ENCODE results near the gene MFGE8. TPM values are rescaled to one million over a fixed set of nuclear protein-coding genes. Genes with fewer than 3 reads are reported as not detected.
A peak's percentile ranks its signal among the peaks of the same experiment; 100 is the strongest.
"Not testable (repeated sequence)": the region's sequence is repeated elsewhere in the genome, so short reads cannot be mapped to it uniquely, and the experiment has no call there.

The MFGE8 gene, protein sequence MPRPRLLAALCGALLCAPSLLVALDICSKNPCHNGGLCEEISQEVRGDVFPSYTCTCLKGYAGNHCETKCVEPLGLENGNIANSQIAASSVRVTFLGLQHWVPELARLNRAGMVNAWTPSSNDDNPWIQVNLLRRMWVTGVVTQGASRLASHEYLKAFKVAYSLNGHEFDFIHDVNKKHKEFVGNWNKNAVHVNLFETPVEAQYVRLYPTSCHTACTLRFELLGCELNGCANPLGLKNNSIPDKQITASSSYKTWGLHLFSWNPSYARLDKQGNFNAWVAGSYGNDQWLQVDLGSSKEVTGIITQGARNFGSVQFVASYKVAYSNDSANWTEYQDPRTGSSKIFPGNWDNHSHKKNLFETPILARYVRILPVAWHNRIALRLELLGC
- total RNA-seq = 10 to 100 TPM; 33.1 to 37.8 TPM

DNA sequence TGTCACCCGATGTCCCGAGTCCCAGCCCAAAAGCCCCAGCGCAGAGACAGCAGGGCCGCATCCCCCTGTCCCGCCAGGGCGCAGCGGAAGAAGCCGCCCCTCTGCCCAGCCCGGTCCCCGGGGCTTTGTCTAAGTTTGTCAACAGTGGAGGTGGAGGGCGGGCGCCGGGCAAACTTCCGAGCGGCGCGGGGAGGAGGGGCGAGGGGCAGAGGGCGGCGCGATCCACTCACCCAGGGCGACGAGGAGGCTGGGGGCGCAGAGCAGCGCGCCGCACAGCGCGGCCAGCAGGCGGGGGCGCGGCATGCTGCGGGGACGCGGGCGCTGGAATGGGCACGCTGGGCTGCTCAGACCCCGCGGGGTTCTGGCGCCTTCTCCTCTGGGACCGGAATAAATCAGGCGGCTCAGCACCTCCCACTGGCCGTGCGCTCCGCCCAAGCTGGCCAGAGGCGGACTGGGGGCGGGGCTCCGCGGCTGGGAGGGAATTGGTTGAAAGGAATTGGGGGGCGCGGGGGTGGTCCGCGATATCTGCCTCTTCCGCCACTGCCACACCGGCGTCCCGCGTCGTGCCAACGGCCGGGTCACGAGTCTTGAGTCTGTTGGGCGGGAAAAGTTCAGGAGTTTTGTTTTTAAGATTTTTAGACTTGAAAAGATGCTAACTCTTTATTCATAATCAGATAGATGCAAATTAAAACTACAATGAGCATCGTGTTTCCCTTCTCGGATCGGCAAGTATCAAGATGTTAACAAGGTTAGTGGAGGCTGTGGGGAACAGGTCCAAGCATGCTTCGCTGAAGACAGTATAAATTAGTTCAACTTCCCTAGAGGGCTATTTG is at the start of gene MFGE8:
Gene MFGE8, minus strand, starts transcription at position 363 of the 833 bp plus-strand sequence. Its CDS starts 60 bp downstream, at position 303.
- no peaks in the 10 kb centered on the region for H3K9me3 Mint-ChIP-seq
- H3K4me3 Mint-ChIP-seq = peak within 1 kb of the TSS; percentile 88
- peaks cover 5% of the 10 kb centered on the region for H3K27me3 Mint-ChIP-seq
- peaks cover 26% of the 10 kb centered on the region for H3K4me1 Mint-ChIP-seq
- peaks cover 2% of the 10 kb centered on the region for H3K36me3 Mint-ChIP-seq
- DNase-seq = peak; percentile 83
- peak within 1 kb of the TSS; percentile 90 for H3K27ac Mint-ChIP-seq

DNA sequence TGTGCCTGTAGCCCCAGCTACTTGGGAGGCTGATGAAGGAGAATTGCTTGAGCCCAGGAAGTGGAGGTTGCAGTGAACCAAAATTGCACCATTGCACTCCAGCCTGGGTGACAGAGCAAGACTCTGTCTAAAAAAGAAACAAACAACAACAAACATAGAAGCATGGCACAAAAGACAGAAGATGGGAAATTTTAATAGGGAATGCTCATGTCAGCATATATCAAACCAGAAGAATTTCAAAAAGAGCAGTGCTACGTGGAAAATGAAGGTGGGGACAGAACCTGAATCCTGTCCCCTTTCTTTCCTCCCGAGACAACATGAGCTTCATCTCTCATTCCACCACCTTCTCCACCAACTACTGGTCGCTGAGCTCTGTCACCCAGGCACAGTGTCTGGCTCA is 46.3 kb upstream of the MFGE8 start:
- DNase-seq = no peak
- Mint-ChIP-seq H3K27ac (no peak overlapping the region), H3K4me3 (no peak overlapping the region), H3K27me3 (no peaks in the 10 kb centered on the region), H3K36me3 (peaks cover 3% of the 10 kb centered on the region), H3K9me3 (peaks cover 10% of the 10 kb centered on the region), H3K4me1 (no peaks in the 10 kb centered on the region)

DNA sequence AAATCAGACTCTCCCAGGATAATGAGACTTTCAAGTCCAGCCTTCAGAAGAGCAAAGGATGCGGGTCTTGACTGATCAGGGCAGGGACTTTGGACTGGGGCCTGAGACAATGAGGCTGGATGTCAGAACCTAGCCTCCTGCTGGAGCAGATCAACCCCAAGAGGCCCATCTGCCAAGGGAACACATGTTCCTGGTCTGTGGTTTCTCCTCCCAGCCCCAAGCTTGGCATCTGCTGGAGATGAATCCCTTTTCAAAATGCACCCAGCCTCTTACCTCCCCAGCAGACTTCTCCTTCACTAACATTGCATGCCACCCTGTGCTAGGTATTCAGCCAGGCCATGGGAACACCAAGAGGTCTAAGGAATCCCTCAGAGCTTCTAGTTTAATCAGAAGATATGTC is 43.7 kb upstream of the MFGE8 start:
- Mint-ChIP-seq H3K36me3 (no peaks in the 10 kb centered on the region), H3K27ac (no peak overlapping the region), H3K27me3 (no peaks in the 10 kb centered on the region), H3K9me3 (no peaks in the 10 kb centered on the region), H3K4me1 (no peaks in the 10 kb centered on the region), H3K4me3 (no peak overlapping the region)
- DNase-seq = no peak

DNA sequence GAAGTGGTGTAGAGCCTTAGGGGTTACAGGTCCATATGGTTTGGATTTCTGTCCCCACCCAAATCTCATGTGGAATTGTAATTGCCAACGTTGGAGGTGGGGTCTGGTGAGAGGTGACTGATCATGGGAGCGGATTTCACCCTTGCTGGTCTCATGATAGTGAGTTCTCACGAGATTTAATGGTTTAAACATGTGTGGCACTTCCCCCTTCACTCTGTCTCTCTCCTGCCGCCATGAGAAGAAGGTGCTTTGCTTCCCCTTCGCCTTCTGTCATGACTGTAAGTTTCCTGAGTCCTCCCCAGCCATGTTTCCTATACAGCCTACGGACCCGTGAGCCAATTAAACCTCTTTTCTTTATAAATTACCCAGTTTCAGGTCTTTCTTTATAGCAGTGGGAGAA is 43.1 kb upstream of the MFGE8 start:
- Mint-ChIP-seq H3K27me3 (no peaks in the 10 kb centered on the region), H3K4me1 (no peaks in the 10 kb centered on the region), H3K9me3 (peaks cover 1% of the 10 kb centered on the region), H3K27ac (no peak overlapping the region), H3K36me3 (no peaks in the 10 kb centered on the region), H3K4me3 (no peak overlapping the region)
- no peak for DNase-seq

DNA sequence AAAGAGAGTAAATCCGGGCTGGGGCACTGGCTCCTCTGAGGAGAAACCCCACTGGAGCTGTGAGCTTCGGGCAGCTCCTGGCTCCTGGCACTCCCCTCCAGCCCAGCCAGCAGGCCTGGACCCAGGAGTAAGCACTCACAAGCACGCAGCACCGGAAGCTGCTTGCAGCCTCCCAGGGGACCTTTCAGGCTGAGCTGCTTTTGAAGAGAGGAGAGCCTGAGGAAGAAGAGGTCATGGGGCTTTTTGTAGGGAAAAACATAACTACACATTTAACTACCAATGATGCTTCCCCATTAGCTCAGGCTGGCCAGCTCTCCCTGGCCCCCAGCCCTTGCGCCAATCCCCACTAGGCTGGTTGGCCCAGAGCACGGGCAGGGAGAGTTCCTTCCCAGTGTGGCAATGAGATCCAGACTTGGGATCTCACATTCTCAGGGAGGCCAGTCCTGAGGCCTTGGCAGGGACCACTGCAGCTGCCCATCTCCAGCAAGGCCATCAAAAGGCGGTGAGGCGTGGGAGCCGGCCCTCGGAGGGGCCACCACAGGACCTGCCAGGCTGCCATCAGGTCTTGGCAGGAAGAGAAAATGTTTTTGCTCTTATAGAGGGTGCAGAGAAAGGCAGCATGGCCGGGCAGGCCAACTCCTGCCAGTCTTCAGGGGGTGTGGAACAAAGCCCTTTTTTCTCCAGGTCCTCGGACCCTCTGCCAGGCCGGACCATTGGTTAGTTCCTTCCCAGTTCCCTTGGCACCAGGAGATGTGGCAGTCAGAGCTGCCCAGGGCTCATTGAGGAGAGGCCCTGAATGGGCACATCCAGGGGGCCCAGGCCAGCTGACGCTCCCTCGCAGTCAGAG is 41.5 kb upstream of the MFGE8 start:
- DNase-seq = no peak
- peaks cover 1% of the 10 kb centered on the region for H3K9me3 Mint-ChIP-seq
- no peaks in the 10 kb centered on the region for H3K36me3 Mint-ChIP-seq
- H3K4me3 Mint-ChIP-seq = no peak overlapping the region
- peaks cover 3% of the 10 kb centered on the region for H3K4me1 Mint-ChIP-seq
- H3K27me3 Mint-ChIP-seq = no peaks in the 10 kb centered on the region
- H3K27ac Mint-ChIP-seq = no peak overlapping the region

DNA sequence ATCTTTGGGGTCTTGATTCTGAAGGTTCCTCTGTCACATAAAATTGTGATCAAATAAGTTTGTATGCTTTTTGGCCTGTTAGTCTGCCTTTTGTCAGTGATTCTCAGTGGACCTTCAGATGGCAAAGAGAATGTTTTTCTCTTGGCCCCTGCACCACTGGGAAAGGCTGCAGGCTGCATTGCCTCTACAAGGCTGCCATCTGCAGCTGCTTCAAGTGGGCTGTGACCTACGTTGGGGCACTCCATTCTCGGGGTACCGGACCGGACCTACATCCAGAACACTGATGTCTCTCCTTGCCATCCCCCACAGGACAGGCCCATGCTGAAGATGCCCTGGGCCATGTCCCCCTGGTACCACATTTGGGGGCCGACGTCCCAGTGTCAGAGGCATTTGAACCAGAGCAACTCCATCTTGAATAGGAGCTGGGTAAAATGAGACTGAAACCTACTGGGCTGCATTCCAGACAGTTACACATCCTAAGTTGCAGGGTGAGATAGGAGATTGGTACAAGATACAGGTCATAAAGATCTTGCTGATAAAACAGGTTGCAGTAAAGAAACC is 37.5 kb upstream of the MFGE8 start:
- no peaks in the 10 kb centered on the region for H3K36me3 Mint-ChIP-seq
- no peaks in the 10 kb centered on the region for H3K27me3 Mint-ChIP-seq
- peaks cover 1% of the 10 kb centered on the region for H3K9me3 Mint-ChIP-seq
- no peak for DNase-seq
- H3K4me3 Mint-ChIP-seq = no peak overlapping the region
- no peak overlapping the region for H3K27ac Mint-ChIP-seq
- peaks cover 3% of the 10 kb centered on the region for H3K4me1 Mint-ChIP-seq

DNA sequence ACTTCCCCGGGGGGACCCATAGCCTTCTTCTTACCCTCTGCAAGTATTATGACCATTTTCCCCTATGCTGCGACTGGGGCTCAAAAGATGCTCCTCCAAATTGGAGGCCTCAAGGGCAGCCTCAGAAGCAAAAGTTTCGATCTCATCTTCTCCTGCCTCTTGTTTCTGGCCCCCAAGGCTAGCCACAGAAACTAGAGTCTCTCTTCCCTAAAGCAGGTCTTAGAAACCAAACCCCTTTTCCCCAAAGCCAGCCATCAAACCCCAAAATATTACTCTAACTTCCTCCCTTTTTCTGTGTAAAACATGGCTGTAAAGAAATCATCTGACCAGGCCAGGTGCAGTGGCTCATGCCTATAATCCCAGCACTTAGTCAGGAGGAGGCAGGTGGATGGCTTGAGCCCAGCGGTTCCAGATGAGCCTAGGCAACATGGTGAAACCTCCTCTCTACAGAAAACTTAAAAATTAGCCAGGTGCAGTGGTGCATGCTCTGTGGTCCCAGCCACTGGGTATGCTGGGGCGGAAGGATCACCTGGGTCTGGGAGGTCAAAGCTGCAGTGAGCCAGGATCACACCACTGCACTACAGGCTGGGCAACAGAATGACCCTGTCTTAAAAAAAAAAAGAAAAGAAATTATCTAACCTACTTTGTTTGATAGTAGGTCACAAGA is 36.7 kb upstream of the MFGE8 start:
- Mint-ChIP-seq H3K9me3 (peaks cover 1% of the 10 kb centered on the region), H3K27ac (no peak overlapping the region), H3K27me3 (no peaks in the 10 kb centered on the region)

DNA sequence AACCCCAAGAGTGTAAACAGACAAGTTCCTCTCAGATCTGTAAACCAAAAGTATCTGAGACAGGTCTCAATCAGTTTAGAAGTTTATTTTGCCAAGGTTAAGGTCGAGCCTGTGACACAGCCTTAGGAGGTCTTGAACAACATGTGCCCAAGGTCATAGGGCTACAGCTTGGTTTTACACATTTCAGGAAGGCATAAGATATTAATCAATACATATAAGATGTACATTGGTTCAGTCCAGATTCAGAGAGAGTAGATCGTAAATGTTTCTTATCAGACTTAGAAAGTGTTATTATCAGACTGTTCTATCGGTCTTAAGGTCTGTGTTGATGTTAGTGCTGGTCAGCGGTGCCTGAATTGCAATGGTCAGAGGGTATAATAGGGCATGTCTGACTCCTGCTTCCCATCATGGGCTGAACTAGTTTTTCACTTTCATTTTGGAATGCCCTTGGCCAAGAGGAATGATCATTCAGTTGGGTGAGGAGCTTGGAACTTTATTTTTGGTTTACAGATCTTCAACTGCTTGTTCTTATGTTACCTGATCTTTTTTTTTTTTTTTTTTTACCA is 27.0 kb upstream of the MFGE8 start:
- no peak for DNase-seq
- no peaks in the 10 kb centered on the region for H3K36me3 Mint-ChIP-seq
- H3K27me3 Mint-ChIP-seq = no peaks in the 10 kb centered on the region
- H3K4me1 Mint-ChIP-seq = peaks cover 2% of the 10 kb centered on the region
- H3K27ac Mint-ChIP-seq = no peak overlapping the region
- H3K4me3 Mint-ChIP-seq = no peak overlapping the region
- H3K9me3 Mint-ChIP-seq = no peaks in the 10 kb centered on the region

More for the DNA sequence above, 36.7 kb upstream of the MFGE8 start:
- Mint-ChIP-seq H3K4me3 (no peak overlapping the region), H3K4me1 (peaks cover 3% of the 10 kb centered on the region), H3K36me3 (no peaks in the 10 kb centered on the region)
- DNase-seq = no peak

DNA sequence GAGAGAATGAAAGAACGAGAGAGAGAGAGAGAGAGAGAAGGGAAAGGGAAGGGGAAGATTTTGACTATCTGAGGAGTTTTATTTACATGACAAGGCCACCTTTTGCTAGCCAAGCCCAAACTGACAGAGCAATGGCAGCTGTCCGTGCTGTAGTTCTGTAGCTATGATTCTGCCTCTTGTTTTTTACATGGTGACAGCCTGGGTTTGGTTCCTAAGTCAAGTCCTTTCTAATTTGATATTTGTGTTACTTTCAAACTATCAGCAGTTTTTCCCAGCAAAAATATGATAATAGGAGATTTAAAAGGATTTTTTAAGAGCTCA is 26.3 kb upstream of the MFGE8 start:
- H3K27ac Mint-ChIP-seq = no peak overlapping the region
- no peaks in the 10 kb centered on the region for H3K36me3 Mint-ChIP-seq
- no peaks in the 10 kb centered on the region for H3K27me3 Mint-ChIP-seq
- no peaks in the 10 kb centered on the region for H3K9me3 Mint-ChIP-seq
- H3K4me3 Mint-ChIP-seq = no peak overlapping the region
- H3K4me1 Mint-ChIP-seq = peaks cover 2% of the 10 kb centered on the region
- DNase-seq = no peak

DNA sequence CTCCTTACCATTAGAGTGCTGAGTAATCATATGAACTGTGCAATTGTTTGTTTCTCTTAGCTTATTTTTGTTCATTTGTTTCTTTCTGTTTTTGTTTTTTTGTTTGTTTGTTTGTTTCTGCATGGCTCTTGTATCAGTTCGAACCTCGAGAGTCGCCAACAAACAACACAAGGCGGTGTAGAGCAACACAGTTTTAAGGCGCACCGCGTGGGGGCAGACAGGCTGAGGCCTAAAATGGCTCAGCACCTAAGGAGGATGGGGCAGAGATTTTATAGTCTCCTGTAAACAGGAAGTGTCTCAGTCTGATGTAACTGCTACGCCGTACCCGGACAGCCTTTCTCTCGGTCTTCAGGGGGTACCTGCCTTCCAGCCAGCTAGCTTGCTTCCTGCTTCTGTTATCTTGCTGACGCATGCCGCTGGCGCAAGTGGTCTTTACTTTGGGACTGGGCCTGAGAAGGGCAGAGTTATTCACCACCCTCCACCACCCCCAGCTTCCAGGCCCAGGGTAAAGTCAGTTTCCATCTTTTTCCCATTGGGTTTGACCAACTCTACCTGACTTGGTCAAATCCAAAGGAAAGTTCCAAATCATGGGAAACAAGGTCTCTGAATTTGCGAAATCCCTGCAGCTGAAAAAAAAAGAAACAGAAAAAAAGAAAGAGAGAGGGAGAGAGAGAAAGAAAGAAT is 25.8 kb upstream of the MFGE8 start:
- Mint-ChIP-seq H3K9me3 (no peaks in the 10 kb centered on the region), H3K27ac (no peak overlapping the region), H3K4me1 (peaks cover 2% of the 10 kb centered on the region), H3K4me3 (no peak overlapping the region), H3K36me3 (no peaks in the 10 kb centered on the region), H3K27me3 (peaks cover under 1% of the 10 kb centered on the region)
- DNase-seq = no peak

DNA sequence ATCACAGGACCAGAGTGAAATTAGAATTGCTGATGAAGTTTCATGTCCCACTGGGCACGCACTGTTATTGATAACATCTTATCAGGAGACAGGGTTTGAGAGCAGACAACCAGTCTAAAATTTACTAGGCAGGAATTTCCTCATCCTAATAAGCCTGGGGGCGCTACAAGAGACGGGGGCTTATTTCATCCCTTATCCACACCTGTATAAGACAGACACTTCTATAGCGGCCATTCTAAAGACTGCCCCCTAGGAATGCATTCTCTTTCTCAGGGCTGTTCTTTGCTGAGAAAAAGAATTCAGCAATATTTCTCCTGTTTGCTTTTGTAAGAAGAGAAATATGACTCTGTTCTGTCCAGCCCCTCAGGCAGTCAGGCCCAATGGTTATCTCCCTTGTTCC is 21.3 kb upstream of the MFGE8 start:
- H3K4me1 Mint-ChIP-seq, H3K9me3 Mint-ChIP-seq, DNase-seq, H3K27me3 Mint-ChIP-seq, H3K4me3 Mint-ChIP-seq, H3K36me3 Mint-ChIP-seq, H3K27ac Mint-ChIP-seq: not testable (repeated sequence)

DNA sequence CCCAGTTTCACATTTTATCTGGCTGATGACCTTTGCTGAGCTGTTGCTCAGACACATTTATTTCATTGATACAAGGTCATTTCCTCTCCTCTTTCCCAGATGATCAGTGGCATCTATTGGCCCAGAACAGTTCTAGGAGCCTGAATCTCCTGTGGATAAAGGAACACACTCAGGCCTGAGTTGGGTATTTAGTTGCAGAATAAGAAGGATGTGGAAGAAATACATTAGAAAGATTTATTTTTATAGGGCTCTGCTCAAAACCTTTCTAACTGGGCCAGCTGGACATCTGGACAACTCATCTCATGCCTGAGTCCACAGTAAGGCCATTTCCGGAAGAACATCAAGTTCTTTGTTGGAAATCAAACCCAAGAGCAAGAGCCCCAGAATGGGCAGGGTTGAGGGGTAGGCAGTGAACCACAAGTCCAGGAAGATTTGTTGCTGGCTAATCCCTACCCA is 19.7 kb upstream of the MFGE8 start:
- Mint-ChIP-seq H3K27ac (no peak overlapping the region), H3K36me3 (no peaks in the 10 kb centered on the region), H3K4me1 (no peaks in the 10 kb centered on the region), H3K9me3 (peaks cover 2% of the 10 kb centered on the region), H3K4me3 (no peak overlapping the region), H3K27me3 (peaks cover 5% of the 10 kb centered on the region)
- no peak for DNase-seq

DNA sequence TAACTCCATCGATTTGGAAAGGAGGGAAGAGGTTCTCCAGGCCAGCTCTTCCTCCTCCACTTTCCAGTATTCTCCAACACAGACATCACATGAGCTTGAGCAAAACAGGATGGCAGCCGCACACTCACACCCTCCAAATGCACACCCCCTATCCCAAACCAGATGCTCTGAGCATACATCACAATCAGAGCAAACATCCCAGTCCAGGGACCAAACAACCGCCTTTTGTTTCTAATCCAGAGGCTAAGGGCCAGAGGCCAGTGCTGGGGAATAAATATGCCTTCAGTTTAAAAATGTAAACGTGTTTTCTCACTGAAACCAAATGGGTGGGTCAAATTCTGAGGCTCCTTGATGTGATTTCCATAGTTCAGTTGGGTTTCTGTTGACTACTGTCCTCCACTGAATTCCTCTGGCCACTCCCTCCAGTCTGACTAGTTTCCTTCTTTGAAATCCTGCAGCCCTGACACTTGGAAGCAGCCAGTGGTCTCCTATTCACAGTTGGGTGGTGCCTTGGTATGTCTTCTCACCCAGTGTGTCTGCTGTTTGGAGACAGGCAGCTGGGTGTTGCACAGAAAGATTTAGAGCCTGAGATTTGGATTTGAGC is 19.2 kb upstream of the MFGE8 start:
- Mint-ChIP-seq H3K4me1 (no peaks in the 10 kb centered on the region), H3K36me3 (no peaks in the 10 kb centered on the region), H3K9me3 (peaks cover 2% of the 10 kb centered on the region), H3K4me3 (no peak overlapping the region), H3K27me3 (peaks cover 5% of the 10 kb centered on the region), H3K27ac (no peak overlapping the region)
- no peak for DNase-seq
